ENCODE data around the gene LYVE1. TPM values are rescaled to one million over a fixed set of nuclear protein-coding genes. Genes with fewer than 3 reads are reported as not detected.

LYVE1 gene
- polyA plus RNA-seq, 1 of the 3 experiments (the other 2 are of a cell fraction): not detected

GRCh38 chr11:10542776-10543175, 25.7 kb downstream of the LYVE1 start:
- no peaks in the 10 kb centered on the region for H4K20me1 ChIP-seq (ENCODE audit: insufficient read depth)
- H3K4me1 ChIP-seq (ENCODE audit: control insufficient read depth in 1 of 2, insufficient read depth in 2 of 2, low read depth in 1 of 2, low read length in 1 of 2): peaks cover 7 to 11% of the 10 kb centered on the region in 2 experiments; a peak in 3 of 4 replicates
- no peak for TF ChIP-seq SIN3A (IDR thresholded peaks at IDR 0.05; ENCODE audit: borderline replicate concordance, low read depth, low read length)
- TF ChIP-seq FOXJ3 (CRISPR knock-in tag; IDR thresholded peaks at IDR 0.05): no peak
- no peak for TF ChIP-seq RFX5 (IDR thresholded peaks at IDR 0.05; ENCODE audit: low read length)
- TF ChIP-seq NFIC (IDR thresholded peaks at IDR 0.05; ENCODE audit: borderline replicate concordance): no peak
- no peak overlapping the region for H2AFZ ChIP-seq (ENCODE audit: low read depth)
- no peaks in the 10 kb centered on the region for H3K27me3 ChIP-seq (ENCODE audit: insufficient read depth)
- H3K79me2 ChIP-seq (ENCODE audit: insufficient read depth): peaks cover 27% of the 10 kb centered on the region
- no peak overlapping the region for H3K27ac ChIP-seq (ENCODE audit: low read depth in 2 of 2, low read length in 1 of 2)
- no peaks in the 10 kb centered on the region for H3K9me2 ChIP-seq
- no peak overlapping the region for H3K9ac ChIP-seq
- peaks cover 9% of the 10 kb centered on the region for H3F3A ChIP-seq (replicated peaks; ENCODE audit: insufficient read depth)
- no peak overlapping the region for H3K4me2 ChIP-seq
- no peak for DNase-seq
- H3K4me3 ChIP-seq (ENCODE audit: low read depth in 2 of 2, low read length in 1 of 2): no peak overlapping the region
- H3K36me3 ChIP-seq (replicated peaks in 1 of 2; ENCODE audit: control insufficient read depth in 1 of 2, insufficient read depth in 2 of 2, low read length in 1 of 2): no peaks in the 10 kb centered on the region
- WGBS (ENCODE audit: low lambda C conversion rate): 71% methylated on average over 3 of the region's 3 CpGs
- no peaks in the 10 kb centered on the region for H3K9me3 ChIP-seq
- POLR2A ChIA-PET: no interaction called here
- CTCF ChIA-PET: interaction anchor here (1.6 to 4.3 kb wide), 3 partner anchors 11 to 137 kb away, joined by 4 to 25 read pairs (median 13); no protein-coding TSS in a partner anchor

GRCh38 chr11:10541561-10541930, 26.9 kb downstream of the LYVE1 start:
- Histone ChIP-seq H3K79me2 (ENCODE audit: insufficient read depth) (peaks cover 31% of the 10 kb centered on the region), H2AFZ (ENCODE audit: low read depth) (peak overlapping the region; percentile 88; the same call in 1 of the 2 replicates), H3K4me2 (peak overlapping the region; percentile 91), H3K9ac (peak overlapping the region; percentile 87; the same call in 1 of the 2 replicates), H4K20me1 (ENCODE audit: insufficient read depth) (no peaks in the 10 kb centered on the region), H3K27me3 (ENCODE audit: insufficient read depth) (no peaks in the 10 kb centered on the region), H3K9me3 (no peaks in the 10 kb centered on the region), H3F3A (replicated peaks; ENCODE audit: insufficient read depth) (peaks cover 9% of the 10 kb centered on the region), H3K4me1 (ENCODE audit: control insufficient read depth in 1 of 2, insufficient read depth in 2 of 2, low read depth in 1 of 2, low read length in 1 of 2) (peaks cover 7 to 11% of the 10 kb centered on the region in 2 experiments; a peak in 3 of 4 replicates), H3K9me2 (no peaks in the 10 kb centered on the region), H3K27ac (ENCODE audit: low read depth in 2 of 2, low read length in 1 of 2) (peak overlapping the region; percentile 77 to 91; a peak in 3 of 4 replicates), H3K4me3 (ENCODE audit: low read depth in 2 of 2, low read length in 1 of 2) (peak overlapping the region; percentile 72 to 89), H3K36me3 (replicated peaks in 1 of 2; ENCODE audit: control insufficient read depth in 1 of 2, insufficient read depth in 2 of 2, low read length in 1 of 2) (no peaks in the 10 kb centered on the region)
- WGBS (ENCODE audit: low lambda C conversion rate): 26% methylated on average over 5 of the region's 5 CpGs
- ChIA-PET CTCF (interaction anchor here (0.7 to 4.3 kb wide), 36 partner anchors 10 to 233 kb away, joined by 3 to 25 read pairs (median 4); partner anchors contain the start of gene AMPD3), POLR2A (interaction anchor here (0.8 to 1.5 kb wide), 5 partner anchors 10 to 169 kb away, joined by 3 to 5 read pairs (median 5); partner anchors contain the start of gene AMPD3)
- DNase-seq: peak; percentile 44
- TF ChIP-seq NRF1 (IDR thresholded peaks at IDR 0.05; ENCODE audit: low read depth, low read length) (no peak), YY1 (IDR thresholded peaks at IDR 0.05; ENCODE audit: low read depth) (no peak), GABPA (IDR thresholded peaks at IDR 0.05; ENCODE audit: low read depth) (no peak), CHD2 (IDR thresholded peaks at IDR 0.05; ENCODE audit: low read length, partially characterized antibody) (no peak), NFIC (IDR thresholded peaks at IDR 0.05; ENCODE audit: borderline replicate concordance) (no peak), FOSL2 (IDR thresholded peaks at IDR 0.05; ENCODE audit: borderline replicate concordance, low read depth) (no peak), RCOR1 (IDR thresholded peaks at IDR 0.05; ENCODE audit: low read length) (no peak), MEF2A (IDR thresholded peaks at IDR 0.05; ENCODE audit: borderline replicate concordance, low read depth) (no peak), MXI1 (IDR thresholded peaks at IDR 0.05; ENCODE audit: low read depth, low read length) (no peak), RAD21 (IDR thresholded peaks at IDR 0.05; ENCODE audit: low read length) (no peak), EP300 (IDR thresholded peaks at IDR 0.05; ENCODE audit: borderline replicate concordance in 1 of 2, low read depth in 1 of 2, low read length in 1 of 2) (no peak), FOXM1 (IDR thresholded peaks at IDR 0.05; ENCODE audit: low read depth) (no peak), TEAD4 (IDR thresholded peaks at IDR 0.05; ENCODE audit: borderline replicate concordance, insufficient read depth) (no peak), TCF12 (IDR thresholded peaks at IDR 0.05) (no peak), MAX (IDR thresholded peaks at IDR 0.05; ENCODE audit: low read depth) (no peak)
